Measurements from ENCODE around the gene CACNG1. TPM values are rescaled to one million over a fixed set of nuclear protein-coding genes. Genes with fewer than 3 reads are reported as not detected.

Gene CACNG1
- total and polyA plus RNA-seq, 2 of the 4 experiments (the other 2 are of a cell fraction) = not detected

DNA sequence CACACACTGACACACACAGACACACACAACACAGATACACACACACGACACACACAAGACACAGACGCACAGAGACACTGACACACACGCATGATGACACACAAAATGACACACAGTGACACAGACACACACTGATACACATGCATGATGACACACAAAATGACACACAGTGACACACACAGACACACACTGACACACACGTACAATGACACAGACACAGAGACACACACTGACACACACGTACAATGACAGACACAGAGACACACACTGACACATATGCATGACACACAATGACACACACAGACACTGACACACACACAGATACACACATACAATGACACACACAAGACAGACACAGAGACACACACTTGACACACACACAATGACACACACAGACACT, 10.3 kb downstream of the CACNG1 start:
- Histone ChIP-seq H4K8ac (ENCODE audit: low read depth in 2 of 2, low read length in 2 of 2) (no peak overlapping the region), H2AK9ac (replicated peaks; ENCODE audit: low read depth, low read length, poor library complexity) (peak overlapping the region; percentile 72), H2BK20ac (ENCODE audit: low read depth, low read length) (no peak overlapping the region), H3K36me3 (ENCODE audit: control insufficient read depth, insufficient read depth, low read length) (no peaks in the 10 kb centered on the region), H3K4ac (ENCODE audit: low read depth, low read length) (no peak overlapping the region), H2AK5ac (ENCODE audit: low read depth, low read length) (no peak overlapping the region), H3K4me2 (ENCODE audit: low read depth, low read length) (no peak overlapping the region), H2BK120ac (ENCODE audit: low read depth, low read length) (no peak overlapping the region), H3K9ac (ENCODE audit: low read depth, low read length) (no peak overlapping the region), H3K23ac (ENCODE audit: low read depth, low read length) (peak overlapping the region; percentile 78; the same call in 1 of the 2 replicates), H3K9me3 (ENCODE audit: control insufficient read depth, insufficient read depth, low read length) (peaks cover 4% of the 10 kb centered on the region), H2BK15ac (ENCODE audit: low read depth, low read length) (no peak overlapping the region), H3K79me1 (ENCODE audit: low read depth in 1 of 2, low read length in 2 of 2) (no peaks in the 10 kb centered on the region), H3K4me3 (ENCODE audit: insufficient read depth, low read depth, low read length) (no peak overlapping the region), H3K9me1 (ENCODE audit: insufficient read depth, low read length) (peaks cover 5% of the 10 kb centered on the region), H4K91ac (ENCODE audit: insufficient read depth, low read depth, low read length) (no peak overlapping the region), H4K5ac (ENCODE audit: low read depth, low read length) (no peak overlapping the region), H3K18ac (ENCODE audit: low read depth, low read length) (no peak overlapping the region), H2AFZ (replicated peaks; ENCODE audit: low read length, poor library complexity) (no peak overlapping the region), H3K27ac (ENCODE audit: insufficient read depth, low read length) (no peak overlapping the region), H4K20me1 (ENCODE audit: insufficient read depth, low read length) (0 out of 2 replicates have a peak, but pooled peaks cover 4% of the 10 kb centered on the region), H3K27me3 (ENCODE audit: control insufficient read depth, insufficient read depth, low read length) (peaks cover 7% of the 10 kb centered on the region), H2BK5ac (ENCODE audit: low read depth, low read length, poor library complexity, severe bottlenecking) (no peak overlapping the region), H3K4me1 (ENCODE audit: control insufficient read depth, insufficient read depth, low read length) (no peaks in the 10 kb centered on the region), H3K56ac (ENCODE audit: extremely low read depth, insufficient read depth, low read length) (no peak overlapping the region), H3K14ac (replicated peaks; ENCODE audit: low read depth, low read length) (no peak overlapping the region; the same call in 1 of the 2 replicates)
- TF ChIP-seq, protein P1, sequence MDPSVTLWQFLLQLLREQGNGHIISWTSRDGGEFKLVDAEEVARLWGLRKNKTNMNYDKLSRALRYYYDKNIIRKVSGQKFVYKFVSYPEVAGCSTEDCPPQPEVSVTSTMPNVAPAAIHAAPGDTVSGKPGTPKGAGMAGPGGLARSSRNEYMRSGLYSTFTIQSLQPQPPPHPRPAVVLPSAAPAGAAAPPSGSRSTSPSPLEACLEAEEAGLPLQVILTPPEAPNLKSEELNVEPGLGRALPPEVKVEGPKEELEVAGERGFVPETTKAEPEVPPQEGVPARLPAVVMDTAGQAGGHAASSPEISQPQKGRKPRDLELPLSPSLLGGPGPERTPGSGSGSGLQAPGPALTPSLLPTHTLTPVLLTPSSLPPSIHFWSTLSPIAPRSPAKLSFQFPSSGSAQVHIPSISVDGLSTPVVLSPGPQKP (IDR thresholded peaks at IDR 0.05; ENCODE audit: borderline replicate concordance, low read depth, low read length) = no peak
- TF ChIP-seq NFE2L2 (IDR thresholded peaks at IDR 0.05; ENCODE audit: low read depth, low read length) (no peak), RFX5 (IDR thresholded peaks at IDR 0.05; ENCODE audit: low read depth, low read length) (no peak), MAFK (IDR thresholded peaks at IDR 0.05; ENCODE audit: low read depth, low read length) (no peak), MXI1 (IDR thresholded peaks at IDR 0.05; ENCODE audit: borderline replicate concordance, low read depth, low read length) (no peak), MAZ (IDR thresholded peaks at IDR 0.05; ENCODE audit: borderline replicate concordance, low read depth, low read length) (no peak), CHD1 (IDR thresholded peaks at IDR 0.05; ENCODE audit: low read depth, low read length) (no peak), CEBPB (IDR thresholded peaks at IDR 0.05; ENCODE audit: low read depth, low read length) (no peak), SMC3 (IDR thresholded peaks at IDR 0.05; ENCODE audit: low read depth, low read length) (no peak), POLR2A (IDR thresholded peaks at IDR 0.05; ENCODE audit: low read depth, low read length) (no peak), BHLHE40 (IDR thresholded peaks at IDR 0.05; ENCODE audit: low read depth, low read length) (no peak), FOS (IDR thresholded peaks at IDR 0.05; ENCODE audit: low read depth, low read length) (no peak), RCOR1 (IDR thresholded peaks at IDR 0.05; ENCODE audit: insufficient replicate concordance, low read length) (no peak), RAD21 (IDR thresholded peaks at IDR 0.05; ENCODE audit: low read length) (no peak)
- TF ChIP-seq, protein P2, sequence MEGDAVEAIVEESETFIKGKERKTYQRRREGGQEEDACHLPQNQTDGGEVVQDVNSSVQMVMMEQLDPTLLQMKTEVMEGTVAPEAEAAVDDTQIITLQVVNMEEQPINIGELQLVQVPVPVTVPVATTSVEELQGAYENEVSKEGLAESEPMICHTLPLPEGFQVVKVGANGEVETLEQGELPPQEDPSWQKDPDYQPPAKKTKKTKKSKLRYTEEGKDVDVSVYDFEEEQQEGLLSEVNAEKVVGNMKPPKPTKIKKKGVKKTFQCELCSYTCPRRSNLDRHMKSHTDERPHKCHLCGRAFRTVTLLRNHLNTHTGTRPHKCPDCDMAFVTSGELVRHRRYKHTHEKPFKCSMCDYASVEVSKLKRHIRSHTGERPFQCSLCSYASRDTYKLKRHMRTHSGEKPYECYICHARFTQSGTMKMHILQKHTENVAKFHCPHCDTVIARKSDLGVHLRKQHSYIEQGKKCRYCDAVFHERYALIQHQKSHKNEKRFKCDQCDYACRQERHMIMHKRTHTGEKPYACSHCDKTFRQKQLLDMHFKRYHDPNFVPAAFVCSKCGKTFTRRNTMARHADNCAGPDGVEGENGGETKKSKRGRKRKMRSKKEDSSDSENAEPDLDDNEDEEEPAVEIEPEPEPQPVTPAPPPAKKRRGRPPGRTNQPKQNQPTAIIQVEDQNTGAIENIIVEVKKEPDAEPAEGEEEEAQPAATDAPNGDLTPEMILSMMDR (conservative IDR thresholded peaks at IDR 0.05; ENCODE audit: low read depth, low read length) = no peak
- TF ChIP-seq, protein P3, sequence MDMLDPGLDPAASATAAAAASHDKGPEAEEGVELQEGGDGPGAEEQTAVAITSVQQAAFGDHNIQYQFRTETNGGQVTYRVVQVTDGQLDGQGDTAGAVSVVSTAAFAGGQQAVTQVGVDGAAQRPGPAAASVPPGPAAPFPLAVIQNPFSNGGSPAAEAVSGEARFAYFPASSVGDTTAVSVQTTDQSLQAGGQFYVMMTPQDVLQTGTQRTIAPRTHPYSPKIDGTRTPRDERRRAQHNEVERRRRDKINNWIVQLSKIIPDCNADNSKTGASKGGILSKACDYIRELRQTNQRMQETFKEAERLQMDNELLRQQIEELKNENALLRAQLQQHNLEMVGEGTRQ (IDR thresholded peaks at IDR 0.05; ENCODE audit: low read depth, low read length) = no peak
- DNase-seq = no peak
- intact Hi-C loops (cut with micrococcal nuclease) = no loop called here
- in situ Hi-C loops (cut with MboI; ENCODE audit: low sequenced_read_pairs) = no loop called here
- BruUV-seq (replicated peaks) = no TSS peak
- ChIA-PET CTCF (no interaction called here), POLR2A (ENCODE audit: unreplicated experiment) (no interaction called here)
- dilution Hi-C loops (cut with HindIII; ENCODE audit: low sequenced_read_pairs, unreplicated experiment) = no loop called here
- ATAC-seq (ENCODE audit: low read depth) = no peak
- 78% methylated on average over 1 of the region's 5 CpGs; no CpG with 5 or more reads in 1 of the 2 experiments for WGBS, 2 experiments (ENCODE audit: extremely low coverage in 2 of 2, insufficient read length in 1 of 2)

All from IMR-90 (cell line).